Activated T-cell treated with anti-CD3 and anti-CD28 coated beads, Interleukin-2, amount 50 U/mL, for 48 hours (primary cell): Measurements from ENCODE around the gene EIF2AK3.
A peak's percentile ranks its signal among the peaks of the same experiment; 100 is the strongest.
"Not testable (repeated sequence)": the region's sequence is repeated elsewhere in the genome, so short reads cannot be mapped to it uniquely, and the experiment has no call there.

ENCODE experiments used
- DNase-seq, 2 experiments: peaks; one replicate each; pipeline ENCODE4 v3.0.0-alpha.2; 2020

EIF2AK3 gene

DNA sequence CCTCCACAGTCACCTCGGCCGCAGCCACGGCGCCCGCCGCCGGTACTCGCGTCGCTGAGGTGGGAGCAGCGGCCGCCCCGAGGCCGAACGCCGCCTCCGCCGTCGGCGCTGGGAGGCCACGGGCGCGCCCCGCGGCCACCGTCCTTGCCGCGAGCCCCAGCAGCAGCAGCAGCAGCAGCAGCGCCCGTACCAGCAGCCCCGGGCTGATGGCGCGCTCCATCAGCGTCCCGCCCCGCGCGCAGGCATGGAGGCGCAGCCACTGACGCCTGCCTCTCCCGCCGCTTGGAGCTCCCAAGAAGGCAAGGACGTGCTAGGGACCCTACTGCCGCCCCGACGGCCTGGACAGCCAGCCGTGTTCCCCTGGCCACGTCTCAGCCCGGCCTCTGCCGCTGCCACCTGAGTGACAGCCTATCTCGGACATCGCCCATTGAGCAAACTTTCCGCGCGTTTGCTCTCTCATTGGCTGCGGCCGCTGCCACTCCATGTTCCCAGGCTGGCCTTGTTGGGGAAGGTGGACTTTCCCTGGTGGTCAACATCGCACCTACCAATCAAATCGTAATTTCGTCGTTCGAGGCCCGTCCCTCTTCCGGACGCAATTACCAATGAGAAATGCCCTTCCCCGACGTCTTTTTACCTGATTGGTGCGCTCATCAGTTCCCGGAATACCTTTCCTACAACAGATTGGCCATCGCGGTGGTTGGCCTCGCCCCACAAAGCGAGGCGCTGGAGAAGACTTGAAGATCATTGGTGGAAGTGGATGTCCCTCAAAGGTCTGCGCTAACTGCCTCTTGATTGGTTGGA, at the start of gene EIF2AK3:
EIF2AK3 (minus strand) TSS at position 410 of the 801 bp plus-strand sequence; CDS start at position 220, 190 bp downstream.
- DNase-seq, result peak; percentile 96

DNA sequence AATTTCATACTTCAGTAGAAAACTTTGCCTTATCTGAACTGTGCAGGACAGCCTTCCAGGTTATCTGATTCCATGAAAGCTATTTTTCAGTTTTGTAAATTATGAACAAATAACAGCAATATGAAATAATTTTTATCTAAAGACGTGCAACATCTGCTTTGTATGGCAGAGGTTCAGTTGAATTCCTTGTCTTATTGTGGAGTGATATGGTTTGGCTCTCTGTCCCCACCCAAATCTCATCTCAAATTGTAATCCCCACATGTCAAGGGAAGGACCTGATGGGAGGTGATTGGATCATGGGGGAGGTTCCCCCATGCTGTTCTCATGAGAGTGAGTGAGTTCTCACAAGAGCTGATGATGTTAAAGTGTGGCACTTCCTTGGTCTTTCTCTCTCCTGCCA, 46.1 kb upstream of the EIF2AK3 start:
- no peak for DNase-seq

DNA sequence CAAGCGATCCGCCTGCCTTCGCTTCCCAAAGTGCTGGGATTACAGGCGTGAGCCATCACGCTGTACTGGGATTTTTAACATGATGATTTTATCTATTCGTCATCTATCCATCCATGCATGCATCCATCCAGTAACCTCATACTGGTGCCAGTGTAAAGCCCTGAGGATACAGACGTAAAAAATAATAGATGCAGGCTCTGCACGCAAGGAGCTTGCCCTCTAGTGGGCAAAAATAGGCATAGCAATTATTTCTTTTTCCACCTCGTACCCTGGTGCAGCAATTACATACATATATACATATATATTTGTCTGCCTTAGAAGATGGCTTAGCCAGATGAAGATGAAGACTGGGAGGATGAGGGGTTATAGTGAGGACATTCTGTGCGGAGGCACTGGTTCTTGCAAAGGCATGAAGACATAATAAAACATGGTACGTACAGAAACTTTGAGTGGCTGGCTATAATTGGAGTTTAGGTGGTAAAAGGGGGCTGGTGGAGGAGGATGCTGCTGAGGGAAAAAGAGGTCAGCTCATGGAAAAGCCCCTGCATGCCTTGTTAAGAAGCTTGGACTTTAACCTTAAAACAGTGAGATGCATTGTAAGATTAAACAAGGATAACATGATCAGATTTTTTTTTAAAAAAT, 44.6 kb upstream of the EIF2AK3 start:
- no peak for DNase-seq

DNA sequence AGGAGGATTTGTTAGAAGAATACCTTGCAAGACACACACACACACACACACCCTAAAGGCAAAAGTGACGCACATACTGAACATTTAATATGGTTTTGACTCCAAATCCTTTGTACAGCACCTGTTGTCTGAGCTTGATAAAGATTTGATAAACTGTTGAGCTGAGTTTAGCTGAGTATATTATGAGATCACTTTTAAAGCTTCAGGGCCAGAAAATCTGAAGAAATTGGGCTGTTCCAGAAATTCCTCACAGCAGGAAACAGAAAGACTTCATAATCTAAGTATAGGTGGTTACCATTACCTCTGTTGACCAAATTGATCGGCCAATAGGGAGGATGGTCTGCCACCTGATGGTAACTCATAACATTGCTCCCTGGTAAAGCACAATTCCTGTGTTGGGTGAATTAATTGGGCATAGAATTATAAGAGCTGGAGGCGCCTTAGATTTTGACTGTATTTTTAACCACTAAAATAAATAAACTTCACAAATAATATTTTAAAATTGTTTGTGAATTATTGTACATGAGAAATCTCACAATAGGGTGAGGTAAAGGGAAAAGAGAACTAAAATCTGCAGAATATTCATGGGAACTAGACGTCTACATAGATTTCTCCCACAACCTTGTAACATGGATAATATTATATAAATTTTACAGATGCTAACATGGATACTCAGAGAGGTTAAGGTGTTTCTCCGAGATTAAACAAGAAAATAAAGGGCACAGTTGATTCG, 42.4 kb upstream of the EIF2AK3 start:
- no peak for DNase-seq

DNA sequence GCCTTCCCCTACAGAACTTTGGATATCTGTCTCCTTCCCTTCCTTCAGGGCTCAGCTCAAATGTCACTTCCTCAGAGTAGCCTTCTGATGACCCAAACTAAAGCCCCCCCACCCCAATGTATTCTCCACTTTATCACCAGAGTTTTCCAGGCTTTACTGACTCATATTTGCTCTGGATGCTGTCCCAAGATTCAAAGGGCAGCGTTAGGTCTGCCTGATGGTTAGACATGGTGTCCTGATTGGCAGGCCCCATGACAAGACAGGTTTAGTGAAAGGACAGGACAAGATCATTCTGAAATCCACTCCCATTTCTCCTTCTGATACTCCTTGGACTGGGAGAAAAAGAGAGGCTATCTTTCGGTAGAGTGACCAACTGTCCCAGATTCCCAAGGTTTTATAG, 41.6 kb upstream of the EIF2AK3 start:
- no peak for DNase-seq

DNA sequence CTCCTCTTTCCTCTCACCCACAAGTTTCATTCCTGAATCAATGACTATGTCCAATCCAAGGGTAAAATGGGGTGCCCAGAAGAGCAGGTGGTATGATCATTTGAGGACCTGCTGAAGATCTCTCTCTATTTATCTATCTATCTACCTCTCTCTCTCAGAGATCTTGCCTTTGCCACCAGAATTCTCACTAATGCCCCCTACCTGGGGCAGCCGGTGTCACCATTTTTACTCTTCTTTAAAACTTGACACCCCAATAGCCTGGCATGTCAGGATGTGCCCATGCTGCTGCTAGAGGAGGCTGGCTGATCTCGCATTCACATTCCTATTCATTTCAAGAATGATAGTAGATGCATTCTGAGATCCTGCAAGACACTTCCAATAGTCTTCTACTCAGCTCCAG, 40.0 kb upstream of the EIF2AK3 start:
- DNase-seq, result no peak

DNA sequence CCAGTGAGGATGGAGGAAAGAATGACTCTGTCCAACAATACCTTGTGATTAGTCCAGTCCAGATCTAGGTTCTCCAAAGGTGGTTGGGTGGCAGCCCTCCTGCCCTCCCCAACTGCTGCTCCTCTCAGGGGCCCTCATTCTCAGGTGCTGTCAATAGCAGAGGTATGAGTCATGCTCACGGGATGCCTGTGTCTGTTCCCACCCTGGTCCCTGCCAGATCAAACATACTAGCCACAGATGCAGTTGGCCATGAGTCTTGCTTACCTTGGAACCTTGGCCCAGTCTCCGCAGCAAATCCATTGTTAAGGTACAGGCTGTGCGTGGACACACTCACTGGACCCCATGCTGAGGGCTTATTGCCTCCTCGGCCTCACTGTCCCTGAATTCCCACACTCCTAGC, 39.3 kb upstream of the EIF2AK3 start:
- no peak for DNase-seq

DNA sequence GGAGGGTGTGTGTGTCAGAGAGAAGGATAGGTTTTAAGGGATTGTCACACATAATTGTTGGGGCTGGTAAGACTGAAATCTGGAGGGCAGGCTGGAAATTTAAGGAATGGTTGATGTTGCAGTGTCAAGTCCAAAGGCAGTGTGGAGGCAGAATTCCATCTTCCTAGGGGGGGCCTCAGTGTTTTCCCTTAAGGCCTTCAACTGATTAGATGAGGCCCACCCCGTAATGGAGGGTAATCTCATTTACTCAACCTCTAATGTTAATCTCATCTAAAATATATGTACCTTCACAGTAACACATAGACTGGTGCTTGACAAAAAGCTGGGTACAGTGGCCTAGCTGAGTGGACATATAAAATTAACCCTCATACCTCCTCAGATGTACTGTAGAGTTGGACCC, 33.4 kb upstream of the EIF2AK3 start:
- no peak for DNase-seq

DNA sequence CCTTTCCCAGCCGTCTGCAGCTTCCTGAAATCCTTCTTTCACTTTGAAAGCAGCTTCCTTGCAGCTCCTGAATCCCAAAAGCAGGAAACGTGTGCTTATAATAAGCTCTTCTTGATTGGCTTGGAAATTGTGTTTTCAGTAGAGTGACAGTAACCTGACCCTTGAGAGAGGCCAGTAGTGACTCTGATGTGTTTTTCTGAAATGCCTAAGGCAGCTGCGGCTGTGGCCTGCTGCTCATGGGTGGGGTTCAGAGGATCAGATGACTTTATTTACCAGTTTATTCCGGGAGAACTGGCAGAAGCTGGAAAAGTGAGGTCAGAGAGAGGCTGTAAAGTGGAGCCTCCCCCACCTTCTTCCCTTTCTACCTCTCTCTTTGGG, 32.3 kb upstream of the EIF2AK3 start:
- no peak for DNase-seq

DNA sequence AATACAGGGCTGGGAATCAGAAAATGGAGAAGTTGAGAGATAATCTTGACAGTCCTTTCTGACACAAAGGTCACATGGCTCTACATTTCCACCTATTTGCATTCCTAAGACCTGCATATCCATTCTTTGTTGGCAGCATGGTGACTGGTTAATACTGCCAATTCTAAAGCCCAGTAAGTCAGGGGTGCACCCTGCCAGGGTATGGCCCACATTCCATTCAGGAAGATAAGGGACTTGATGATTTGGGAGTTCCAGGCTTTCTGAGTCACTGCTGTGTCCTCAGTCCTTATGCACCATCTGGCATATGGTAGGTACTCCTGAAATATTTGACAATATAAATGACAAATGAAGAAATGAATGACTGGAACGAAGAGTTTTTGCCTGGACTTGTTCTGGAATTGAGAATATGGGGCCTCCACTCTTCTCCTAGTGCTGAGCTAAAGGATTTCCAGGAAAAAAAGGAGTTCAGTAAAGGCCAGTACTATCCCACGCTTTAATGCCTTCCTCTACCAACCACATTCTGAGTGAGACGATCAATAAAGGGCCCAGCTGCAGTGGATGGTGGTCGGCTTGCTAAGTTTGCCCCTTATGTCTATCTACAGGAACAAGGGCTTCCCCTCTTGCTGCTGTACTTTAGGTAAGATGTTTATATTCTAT, 31.7 kb upstream of the EIF2AK3 start:
- DNase-seq, result no peak

DNA sequence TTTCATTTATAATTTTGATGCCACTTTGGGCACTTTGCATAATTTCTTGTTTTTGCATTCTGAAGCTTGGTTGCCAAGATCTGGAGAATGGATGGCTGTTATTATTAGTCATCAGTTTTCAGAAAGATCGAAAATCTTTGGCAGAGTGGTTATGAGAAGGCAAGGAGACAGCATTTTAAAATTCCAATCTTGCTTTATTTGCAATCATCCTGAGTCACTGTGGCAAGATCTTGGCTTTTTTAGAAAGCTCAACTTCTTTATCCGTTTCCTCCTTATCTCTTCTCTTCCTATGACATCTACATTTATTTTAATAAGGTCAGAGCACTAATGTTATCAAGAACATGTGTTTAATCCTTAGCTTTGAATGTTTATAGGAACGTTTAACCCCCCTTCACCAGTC, 31.1 kb upstream of the EIF2AK3 start:
- no peak for DNase-seq

DNA sequence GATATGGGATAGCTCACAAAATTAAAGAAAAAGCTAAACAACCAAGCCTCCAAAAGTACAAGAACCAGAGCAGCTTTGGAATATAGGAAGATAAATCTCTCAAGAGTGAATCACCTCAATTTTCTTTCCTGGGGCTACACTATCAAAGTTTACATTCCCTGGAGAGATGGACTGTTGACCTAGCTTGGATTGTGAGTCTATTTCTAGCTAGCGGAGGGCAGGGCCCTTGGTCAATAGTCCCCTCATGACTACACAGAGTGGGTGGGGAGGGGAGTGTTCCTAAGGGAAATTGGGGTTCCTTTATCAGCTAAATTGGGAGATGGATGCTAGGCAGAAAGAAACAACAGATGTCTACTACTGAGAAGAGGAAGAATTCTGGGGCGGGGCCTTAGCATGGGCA, 29.9 kb upstream of the EIF2AK3 start:
- DNase-seq, result no peak

DNA sequence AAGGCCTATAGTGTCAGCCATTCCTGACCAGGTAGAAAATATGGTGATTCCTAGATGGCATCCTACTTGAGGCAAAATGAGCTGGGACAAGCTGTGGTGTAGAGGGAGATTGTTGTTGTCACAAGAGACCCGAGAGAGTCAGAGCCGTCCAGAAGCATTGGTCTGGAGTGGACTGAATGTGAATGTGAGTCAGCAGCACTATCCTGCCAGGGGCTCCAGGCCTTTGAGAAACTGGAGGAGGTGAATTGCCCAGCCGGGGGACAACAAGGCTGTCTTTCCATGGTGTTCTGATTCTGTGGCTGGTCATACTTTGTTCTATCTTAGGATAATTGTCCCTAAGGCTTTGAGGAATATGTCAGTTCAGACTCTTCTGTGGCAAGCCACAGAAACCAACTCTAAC, 29.4 kb upstream of the EIF2AK3 start:
- DNase-seq, result no peak

DNA sequence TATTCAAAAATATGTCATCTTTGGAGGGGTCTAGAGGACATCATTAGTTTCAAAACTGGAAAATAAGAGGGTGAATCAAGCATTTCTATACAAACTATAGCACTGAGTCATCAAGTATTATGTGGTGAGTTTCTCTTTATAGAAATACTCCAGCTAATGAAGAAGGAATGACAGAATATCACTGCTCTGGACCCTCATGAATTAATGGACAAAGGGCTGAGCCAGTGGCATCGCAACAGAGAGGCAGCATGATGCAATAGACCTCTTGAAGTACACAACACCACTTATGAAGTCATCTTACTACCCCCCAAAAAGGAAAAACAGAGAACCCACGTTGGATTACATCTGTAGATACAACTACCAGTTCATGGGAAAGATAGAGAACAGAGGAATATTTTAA, 27.4 kb upstream of the EIF2AK3 start:
- no peak for DNase-seq

DNA sequence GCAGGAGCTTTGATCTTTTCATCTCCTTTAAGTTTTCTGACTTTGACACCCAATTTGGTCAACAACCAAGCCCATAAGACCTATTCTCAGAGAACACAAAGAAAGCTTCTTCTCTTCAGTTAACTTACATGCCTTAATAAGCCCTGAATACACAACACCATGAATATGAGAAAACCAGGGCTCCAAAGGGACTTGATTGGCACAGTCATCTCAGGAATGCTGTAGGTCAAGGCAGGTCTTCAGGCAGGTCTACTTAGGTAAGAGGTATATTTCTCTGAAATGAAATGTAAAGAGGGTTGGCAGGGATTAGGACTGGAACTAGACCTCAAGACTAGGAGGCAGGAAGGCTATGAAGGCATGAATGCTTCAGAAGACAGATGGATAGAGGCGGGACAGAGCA, 24.4 kb upstream of the EIF2AK3 start:
- DNase-seq, result no peak

DNA sequence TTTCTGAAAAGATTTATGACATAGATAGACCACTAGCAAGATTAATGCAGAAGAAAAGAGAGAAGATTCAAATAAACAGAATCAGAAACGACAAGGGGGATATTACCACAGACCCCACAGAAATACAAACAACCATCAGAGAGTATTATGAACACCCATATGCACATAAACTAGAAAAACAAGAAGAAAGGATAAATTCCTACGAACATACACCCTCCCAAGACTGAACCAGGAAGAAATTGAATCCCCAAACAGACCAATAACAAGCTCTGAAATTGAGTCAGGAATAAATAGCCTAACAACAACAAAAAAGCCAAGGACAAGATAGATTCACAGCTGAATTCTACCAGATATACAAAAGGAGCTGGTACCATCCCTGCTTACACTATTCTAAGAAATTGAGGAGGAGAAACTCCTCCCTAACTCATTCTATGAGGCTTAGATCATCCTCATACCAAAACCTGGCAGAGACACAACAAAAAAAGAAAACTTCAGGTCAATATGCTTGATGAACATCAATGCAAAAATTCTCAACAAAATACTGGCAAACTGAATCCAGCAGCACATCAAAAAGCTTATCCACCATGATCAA, 18.1 kb upstream of the EIF2AK3 start:
- not testable (repeated sequence) for DNase-seq

DNA sequence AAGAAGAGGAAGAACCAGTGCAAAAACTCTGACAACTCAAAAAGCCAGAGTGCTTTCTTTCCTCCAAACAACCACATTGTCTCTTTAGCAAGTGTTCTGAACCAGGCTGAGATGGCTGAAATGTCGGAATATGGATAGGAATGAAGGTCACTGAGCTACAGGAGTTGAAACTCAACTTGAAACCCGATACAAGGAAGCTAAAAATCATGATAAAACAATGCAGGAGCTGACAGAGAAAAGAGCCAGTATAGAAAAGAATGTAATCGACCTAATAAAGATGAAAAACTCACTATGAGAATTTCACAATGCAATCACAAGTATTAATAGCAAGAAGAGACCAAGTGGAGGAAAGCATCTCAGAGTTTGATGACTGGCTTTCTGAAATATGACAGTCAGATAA, 15.0 kb upstream of the EIF2AK3 start:
- DNase-seq, result no peak

DNA sequence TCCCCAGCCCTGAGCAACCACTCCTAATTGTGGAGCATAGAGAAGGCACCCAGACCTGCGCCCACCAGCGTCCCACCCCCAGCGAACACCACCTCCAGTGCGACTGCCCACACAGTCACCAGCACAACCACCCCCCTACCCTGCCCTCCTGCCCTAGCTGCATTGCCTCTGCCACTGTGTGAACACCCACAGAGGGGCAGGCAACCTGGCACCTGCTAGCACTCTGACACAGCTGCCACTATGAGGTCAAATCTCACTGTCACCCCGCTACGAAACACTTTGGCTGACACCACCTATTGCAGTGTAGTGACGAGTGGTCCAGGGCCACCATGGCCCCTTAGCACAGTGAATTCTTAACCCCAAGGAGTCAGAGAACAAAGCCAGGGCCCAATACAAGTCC, 14.1 kb upstream of the EIF2AK3 start:
- DNase-seq, result no peak

DNA sequence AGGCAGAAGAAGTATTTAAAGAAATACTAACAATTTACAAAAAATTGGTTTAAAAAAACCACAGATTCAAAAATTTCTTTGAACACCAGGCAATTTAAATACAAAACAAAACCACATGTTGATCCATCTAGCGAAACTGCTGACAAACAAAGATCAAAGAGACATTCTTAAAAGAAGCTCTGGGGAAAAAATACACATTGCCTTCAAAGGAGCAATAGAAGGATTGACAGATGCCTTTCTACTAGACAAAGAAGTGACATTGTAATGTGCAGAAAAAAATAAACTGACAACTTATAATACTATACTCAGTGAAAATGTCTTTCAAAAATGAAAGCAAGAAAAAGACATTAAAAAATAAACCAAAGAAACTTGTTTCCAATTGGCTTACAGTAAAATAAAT, 12.6 kb upstream of the EIF2AK3 start:
- no peak for DNase-seq

DNA sequence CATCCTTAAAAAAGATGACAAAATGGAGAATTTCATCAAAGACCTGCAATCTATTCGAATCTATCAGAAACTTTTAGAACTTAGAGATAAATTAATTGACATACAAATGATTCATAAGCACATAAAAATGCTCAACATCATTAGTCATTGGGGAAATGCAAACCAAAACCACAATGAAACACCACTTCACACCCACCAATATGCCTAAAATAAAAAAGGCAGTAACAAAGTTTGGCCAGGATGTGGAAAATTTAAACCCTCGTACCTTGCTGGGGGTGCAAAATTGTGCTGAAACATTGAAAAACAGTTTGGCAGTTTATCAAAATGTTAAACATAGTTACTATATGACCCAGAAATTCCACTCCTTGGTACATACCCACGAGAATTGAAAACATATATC, 11.5 kb upstream of the EIF2AK3 start:
- no peak for DNase-seq

DNA sequence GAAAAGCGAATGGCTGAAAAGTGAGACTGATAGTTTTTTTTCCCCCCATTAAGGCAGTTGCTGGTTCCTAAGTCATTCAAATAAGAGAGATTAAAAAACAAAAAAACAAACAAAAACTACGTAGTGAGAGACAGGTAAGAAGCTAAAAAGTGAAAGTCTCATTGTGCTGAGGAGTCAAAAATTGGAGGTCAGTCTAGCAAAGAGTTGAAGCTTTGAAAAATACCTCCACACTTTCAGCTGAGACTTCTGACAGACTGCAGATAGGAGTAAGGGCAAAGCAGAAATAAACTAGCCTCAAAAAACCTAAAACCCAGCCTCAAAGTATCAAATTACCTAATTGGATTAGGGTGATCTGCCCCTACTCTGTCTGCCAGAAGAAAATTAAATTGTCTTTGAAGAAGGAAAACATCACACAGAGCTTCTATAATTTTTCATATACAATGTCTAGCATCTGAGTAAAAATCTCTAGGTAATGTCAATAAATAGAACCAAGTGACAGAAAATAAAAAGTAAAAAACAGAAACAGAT, 10.9 kb upstream of the EIF2AK3 start:
- DNase-seq, result no peak

DNA sequence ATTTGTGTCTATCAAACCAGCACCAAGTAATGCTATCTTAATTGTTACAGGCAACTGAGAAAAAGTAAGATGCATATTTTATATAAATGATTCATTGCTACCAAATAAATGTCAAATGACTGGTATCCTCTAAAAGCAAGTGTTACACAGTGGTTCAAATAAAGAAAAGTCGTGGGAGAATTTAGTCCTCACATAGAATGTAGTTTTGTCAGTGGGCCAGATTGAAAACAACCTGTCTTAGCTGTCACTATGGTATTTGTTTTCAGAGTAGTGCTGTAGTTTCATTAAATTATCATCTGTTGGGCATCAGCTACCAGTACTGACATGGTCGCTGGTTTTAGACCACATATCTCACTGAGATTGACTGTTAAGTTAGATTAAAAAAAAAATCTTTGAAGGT, 10.2 kb upstream of the EIF2AK3 start:
- DNase-seq, result no peak

DNA sequence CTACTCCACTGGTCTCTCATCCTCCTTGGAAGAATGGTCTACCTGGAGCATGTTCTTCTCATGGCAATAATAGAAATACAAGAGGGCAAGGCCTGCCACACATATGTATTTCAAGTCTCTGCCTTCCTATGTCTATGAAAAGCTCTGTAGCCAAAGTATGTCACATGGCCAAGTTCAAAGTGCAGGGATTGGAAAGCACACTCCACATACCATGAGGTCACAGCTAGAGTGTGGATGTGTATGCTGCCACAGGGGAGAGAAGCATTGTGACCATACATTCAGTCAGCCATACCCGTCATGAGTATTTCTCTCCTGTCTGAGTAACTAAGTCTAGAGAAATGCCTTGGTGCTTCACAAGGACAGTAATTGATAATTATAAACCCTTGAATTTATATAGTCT, 8.8 kb upstream of the EIF2AK3 start:
- DNase-seq, result no peak
